ENCODE measurements around the gene IRX6. TPM values are rescaled to one million over a fixed set of nuclear protein-coding genes. Genes with fewer than 3 reads are reported as not detected.
A peak's percentile ranks its signal among the peaks of the same experiment; 100 is the strongest.

The IRX6 gene
- total and polyA plus RNA-seq, 2 of the 8 experiments (the other 6 are each of a cell fraction or from before 2014, with no cell fraction given): 0.61 TPM; not detected in 1

- H2BK15ac ChIP-seq (ENCODE audit: low read length): no peak overlapping the region
- H2AFZ ChIP-seq (ENCODE audit: low read length): no peak overlapping the region
- no peaks in the 10 kb centered on the region for H3K79me2 ChIP-seq (ENCODE audit: control insufficient read depth in 1 of 2, insufficient read depth in 2 of 2, low read length in 2 of 2)
- H3K27me3 ChIP-seq (replicated peaks in 1 of 4; ENCODE audit: control insufficient read depth in 3 of 4, extremely low read depth in 1 of 4, insufficient read depth in 3 of 4, low read length in 3 of 4): no peaks in the 10 kb centered on the region
- H3K9ac ChIP-seq (replicated peaks in 1 of 4; ENCODE audit: extremely low read depth in 1 of 4, low read depth in 3 of 4, low read length in 3 of 4): no peak overlapping the region
- H3K79me1 ChIP-seq (ENCODE audit: low read depth, low read length): no peaks in the 10 kb centered on the region
- H4K5ac ChIP-seq (ENCODE audit: insufficient read length, low read depth, low read length): no peak overlapping the region
- H3K9me3 ChIP-seq (ENCODE audit: insufficient read depth in 2 of 2, low read depth in 1 of 2, low read length in 1 of 2): 0 out of 4 replicates have a peak, but pooled peaks cover 0 to 9% of the 10 kb centered on the region in 2 experiments
- H2BK120ac ChIP-seq (replicated peaks; ENCODE audit: low read depth, low read length): no peak overlapping the region
- H3K4me1 ChIP-seq (replicated peaks in 1 of 4; ENCODE audit: control insufficient read depth in 3 of 4, insufficient read depth in 4 of 4, low read length in 3 of 4): peaks cover 4 to 15% (median 9%) of the 10 kb centered on the region in 4 experiments; a peak in 6 of 7 replicates
- H3K36me3 ChIP-seq (ENCODE audit: control insufficient read depth in 2 of 4, insufficient read depth in 4 of 4, low read length in 3 of 4): no peaks in the 10 kb centered on the region
- H2BK5ac ChIP-seq (ENCODE audit: low read depth, low read length): no peak overlapping the region
- H3K4me2 ChIP-seq (ENCODE audit: insufficient read depth in 1 of 2, low read depth in 2 of 2, low read length in 2 of 2): no peak overlapping the region
- no peak overlapping the region for H2AK5ac ChIP-seq (ENCODE audit: low read depth, low read length)
- H3K4me3 ChIP-seq (ENCODE audit: extremely low read depth in 1 of 4, insufficient read depth in 2 of 4, low read depth in 3 of 4, low read length in 4 of 4): no peak overlapping the region
- H4K91ac ChIP-seq (replicated peaks; ENCODE audit: insufficient read length, low read length): no peak overlapping the region
- H3K27ac ChIP-seq (ENCODE audit: low read depth, low read length): no peak overlapping the region
- POLR2A ChIA-PET (ENCODE audit: partially characterized antibody): no interaction called here
- no peak overlapping the region for H2BK20ac ChIP-seq (ENCODE audit: low read length)
- H4K8ac ChIP-seq (ENCODE audit: extremely low read depth, insufficient read depth, low read length): no peak overlapping the region
- H4K20me1 ChIP-seq (replicated peaks in 1 of 2; ENCODE audit: control insufficient read depth in 1 of 2, insufficient read depth in 2 of 2, low read length in 2 of 2): no peaks in the 10 kb centered on the region
- no peak overlapping the region for H3K56ac ChIP-seq (replicated peaks; ENCODE audit: insufficient read length, low read depth, low read length)
- DNase-seq (ENCODE audit: low read depth in 1 of 2, low spot score in 2 of 2) (no peak), FAIRE-seq (no peak)
- no peak overlapping the region for H3K4ac ChIP-seq (replicated peaks; ENCODE audit: insufficient read length, low read depth, low read length)
- H3K23me2 ChIP-seq (ENCODE audit: low read depth, low read length): no peaks in the 10 kb centered on the region
- WGBS, 2 experiments (ENCODE audit: extremely low coverage in 1 of 2, insufficient coverage in 1 of 2, insufficient read length in 1 of 2, insufficient replicate concordance in 2 of 2, low coverage in 1 of 2, low lambda C conversion rate in 2 of 2, missing lambda C conversion rate in 1 of 2): 84% methylated on average over 4 of the region's 4 CpGs; no CpG with 5 or more reads in 1 of the 2 experiments
- TF ChIP-seq SAP30 (IDR thresholded peaks at IDR 0.05; ENCODE audit: insufficient read depth, insufficient replicate concordance, low read length): no peak
- TF ChIP-seq, protein P1, sequence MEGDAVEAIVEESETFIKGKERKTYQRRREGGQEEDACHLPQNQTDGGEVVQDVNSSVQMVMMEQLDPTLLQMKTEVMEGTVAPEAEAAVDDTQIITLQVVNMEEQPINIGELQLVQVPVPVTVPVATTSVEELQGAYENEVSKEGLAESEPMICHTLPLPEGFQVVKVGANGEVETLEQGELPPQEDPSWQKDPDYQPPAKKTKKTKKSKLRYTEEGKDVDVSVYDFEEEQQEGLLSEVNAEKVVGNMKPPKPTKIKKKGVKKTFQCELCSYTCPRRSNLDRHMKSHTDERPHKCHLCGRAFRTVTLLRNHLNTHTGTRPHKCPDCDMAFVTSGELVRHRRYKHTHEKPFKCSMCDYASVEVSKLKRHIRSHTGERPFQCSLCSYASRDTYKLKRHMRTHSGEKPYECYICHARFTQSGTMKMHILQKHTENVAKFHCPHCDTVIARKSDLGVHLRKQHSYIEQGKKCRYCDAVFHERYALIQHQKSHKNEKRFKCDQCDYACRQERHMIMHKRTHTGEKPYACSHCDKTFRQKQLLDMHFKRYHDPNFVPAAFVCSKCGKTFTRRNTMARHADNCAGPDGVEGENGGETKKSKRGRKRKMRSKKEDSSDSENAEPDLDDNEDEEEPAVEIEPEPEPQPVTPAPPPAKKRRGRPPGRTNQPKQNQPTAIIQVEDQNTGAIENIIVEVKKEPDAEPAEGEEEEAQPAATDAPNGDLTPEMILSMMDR (IDR thresholded peaks at IDR 0.05; ENCODE audit: control extremely low read depth in 1 of 3, insufficient read depth in 1 of 3, low read depth in 1 of 3, low read length in 3 of 3): peak in 2 of 3 experiments; percentile 26 to 33; a peak in 2 of 4 replicates
- TF ChIP-seq ASH2L (IDR thresholded peaks at IDR 0.05; ENCODE audit: low read length): no peak
- no peak for TF ChIP-seq HDAC2 (IDR thresholded peaks at IDR 0.05; ENCODE audit: borderline replicate concordance in 1 of 2, low read depth in 2 of 2, low read length in 2 of 2)
- peak; percentile 71; the same call in 1 of the 2 replicates for TF ChIP-seq KDM1A (IDR thresholded peaks at IDR 0.05; ENCODE audit: borderline replicate concordance, low read length)
- no peak for TF ChIP-seq SP1 (IDR thresholded peaks at IDR 0.05; ENCODE audit: low read depth, low read length)
- TF ChIP-seq RAD21 (IDR thresholded peaks at IDR 0.05 in 1 of 2, conservative IDR thresholded peaks at IDR 0.05 in 1 of 2; ENCODE audit: low read depth in 2 of 2, low read length in 2 of 2): peak; percentile 40 to 47
- no peak for TF ChIP-seq CEBPB (IDR thresholded peaks at IDR 0.05; ENCODE audit: low read depth, low read length)
- TF ChIP-seq SP2 (IDR thresholded peaks at IDR 0.05; ENCODE audit: low read length): no peak
- no peak for TF ChIP-seq RNF2 (IDR thresholded peaks at IDR 0.05; ENCODE audit: borderline replicate concordance, low read depth, low read length, missing control alignments, poor library complexity, severe bottlenecking)
- H3K23ac ChIP-seq (ENCODE audit: insufficient read length): no peak overlapping the region
- no peak overlapping the region for H3K14ac ChIP-seq (ENCODE audit: insufficient read length)
- H2BK12ac ChIP-seq (ENCODE audit: low read depth, low read length): no peak overlapping the region
- CTCF ChIA-PET (ENCODE audit: partially characterized antibody): interaction anchor here (0.6 to 1.3 kb wide), 5 partner anchors 14 to 561 kb away, joined by 3 to 4 read pairs (median 3); partner anchors contain the start of gene IRX6
- H3K18ac ChIP-seq (ENCODE audit: extremely low read depth, low read length): no peak overlapping the region
Observed at GRCh38 chr16:55294129-55294528, 29.9 kb upstream of the IRX6 start.
